Neutrophil (primary cell): ENCODE measurements around the gene ALPK1.

ENCODE experiments used
- H3K27ac ChIP-seq: fragments of 200-600 bp; sonication (generic); 2 replicates; pipeline ENCODE4 v1.5.1; 2016; ENCODE audit warnings: mild to moderate bottlenecking, moderate library complexity
- H3K27me3 ChIP-seq: fragments of 200-600 bp; sonication (generic); 2 replicates; pipeline ENCODE4 v1.6.0; 2016; ENCODE audit warnings: mild to moderate bottlenecking
- H3K36me3 ChIP-seq: fragments of 200-600 bp; sonication (generic); 2 replicates; pipeline ENCODE4 v1.5.1; 2017
- H3K4me1 ChIP-seq, 2 experiments: fragments of 200-600 bp in 1 of 2; sonication (generic) in 1 of 2; 1 replicate in 1 of 2; 2 replicates in 1 of 2; pipeline versions ENCODE4 v1.5.1 to v1.6.1; 2013 to 2016; ENCODE audit warnings: low read depth in 1 of 2, low read length in 1 of 2, mild to moderate bottlenecking in 1 of 2, moderate library complexity in 1 of 2; ENCODE audit not compliant: control insufficient read depth in 1 of 2, insufficient read depth in 1 of 2
- H3K4me3 ChIP-seq, 2 experiments: fragments of 200-600 bp in 1 of 2; sonication (generic) in 1 of 2; 1 replicate in 1 of 2; 2 replicates in 1 of 2; pipeline ENCODE4 v1.5.1; 2013 to 2016; ENCODE audit warnings: low read depth in 1 of 2, low read length in 1 of 2, mild to moderate bottlenecking in 1 of 2, moderate library complexity in 1 of 2
- H3K9me3 ChIP-seq: fragments of 200-600 bp; sonication (generic); 2 replicates; pipeline ENCODE4 v1.5.1; 2016
- TF ChIP-seq, protein P1 (sequence below): fragments of 200-600 bp; sonication (generic); IDR thresholded peaks from 2 replicates; pipeline ENCODE4 v1.5.1; 2016; ENCODE audit warnings: antibody characterized with exemption

Gene ALPK1

DNA sequence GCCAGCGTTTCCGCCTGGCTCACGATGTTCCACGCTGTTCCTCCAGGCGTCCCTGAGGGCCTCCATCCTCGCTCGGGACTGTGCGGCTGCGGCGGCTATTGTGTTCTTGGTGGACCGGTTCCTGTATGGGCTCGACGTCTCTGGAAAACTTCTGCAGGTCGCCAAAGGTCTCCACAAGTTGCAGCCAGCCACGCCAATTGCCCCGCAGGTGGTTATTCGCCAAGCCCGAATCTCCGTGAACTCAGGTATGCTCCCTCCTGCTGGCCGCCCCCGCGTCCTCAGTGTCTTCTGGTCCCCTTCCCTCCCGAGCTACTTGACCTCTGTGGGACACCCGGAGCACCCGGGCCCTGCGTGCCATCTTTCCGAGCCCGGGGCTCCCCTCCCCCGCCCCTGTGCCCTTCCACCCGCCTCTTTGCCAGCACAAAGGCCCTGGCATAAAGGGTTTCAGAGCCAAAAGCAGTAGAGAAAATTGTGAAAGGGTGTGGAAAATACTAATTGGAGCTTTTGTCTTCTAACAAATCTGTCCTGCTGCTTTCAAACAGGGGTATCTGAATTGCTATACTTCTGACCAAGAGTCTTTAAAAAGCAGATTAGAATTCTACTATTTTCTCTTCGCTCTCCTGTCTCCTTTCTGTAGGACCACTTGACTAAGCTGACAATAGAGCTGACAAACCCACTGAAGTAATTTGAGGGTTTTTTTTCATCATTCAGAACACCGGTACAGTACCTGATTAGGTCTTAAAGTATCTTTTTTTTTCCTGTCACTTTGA, 114.8 kb downstream of the ALPK1 start:
- Histone ChIP-seq H3K4me1 (peaks cover 2% of the 10 kb centered on the region in 2 experiments), H3K9me3 (no peaks in the 10 kb centered on the region), H3K4me3 (no peak overlapping the region), H3K27ac (no peak overlapping the region), H3K36me3 (peaks cover 68% of the 10 kb centered on the region), H3K27me3 (no peaks in the 10 kb centered on the region)
- TF ChIP-seq, protein P1, sequence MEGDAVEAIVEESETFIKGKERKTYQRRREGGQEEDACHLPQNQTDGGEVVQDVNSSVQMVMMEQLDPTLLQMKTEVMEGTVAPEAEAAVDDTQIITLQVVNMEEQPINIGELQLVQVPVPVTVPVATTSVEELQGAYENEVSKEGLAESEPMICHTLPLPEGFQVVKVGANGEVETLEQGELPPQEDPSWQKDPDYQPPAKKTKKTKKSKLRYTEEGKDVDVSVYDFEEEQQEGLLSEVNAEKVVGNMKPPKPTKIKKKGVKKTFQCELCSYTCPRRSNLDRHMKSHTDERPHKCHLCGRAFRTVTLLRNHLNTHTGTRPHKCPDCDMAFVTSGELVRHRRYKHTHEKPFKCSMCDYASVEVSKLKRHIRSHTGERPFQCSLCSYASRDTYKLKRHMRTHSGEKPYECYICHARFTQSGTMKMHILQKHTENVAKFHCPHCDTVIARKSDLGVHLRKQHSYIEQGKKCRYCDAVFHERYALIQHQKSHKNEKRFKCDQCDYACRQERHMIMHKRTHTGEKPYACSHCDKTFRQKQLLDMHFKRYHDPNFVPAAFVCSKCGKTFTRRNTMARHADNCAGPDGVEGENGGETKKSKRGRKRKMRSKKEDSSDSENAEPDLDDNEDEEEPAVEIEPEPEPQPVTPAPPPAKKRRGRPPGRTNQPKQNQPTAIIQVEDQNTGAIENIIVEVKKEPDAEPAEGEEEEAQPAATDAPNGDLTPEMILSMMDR = no peak

DNA sequence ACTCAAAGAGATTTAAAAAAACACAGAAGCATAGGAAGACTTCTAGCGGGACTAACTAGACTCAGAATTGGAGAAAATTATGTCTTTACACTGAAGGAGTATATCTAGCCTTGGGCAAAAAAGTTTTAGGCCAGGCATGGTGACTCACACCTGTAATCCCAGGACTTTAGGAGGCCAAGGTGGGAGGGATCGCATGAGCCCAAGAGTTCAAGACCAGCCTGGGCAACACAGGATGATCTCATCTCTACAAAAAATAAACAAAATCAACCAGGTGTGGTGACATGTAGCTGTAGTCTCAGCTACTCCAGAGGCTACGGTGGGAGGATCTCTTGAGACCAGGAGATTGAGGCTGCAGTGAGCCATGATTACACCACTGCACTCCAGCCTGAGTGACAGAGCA, 119.3 kb downstream of the ALPK1 start:
- Histone ChIP-seq H3K4me3 (no peak overlapping the region), H3K27me3 (no peaks in the 10 kb centered on the region), H3K36me3 (peaks cover 79% of the 10 kb centered on the region), H3K9me3 (no peaks in the 10 kb centered on the region), H3K4me1 (no peaks in the 10 kb centered on the region), H3K27ac (no peak overlapping the region)
- TF ChIP-seq, protein P1 = no peak

DNA sequence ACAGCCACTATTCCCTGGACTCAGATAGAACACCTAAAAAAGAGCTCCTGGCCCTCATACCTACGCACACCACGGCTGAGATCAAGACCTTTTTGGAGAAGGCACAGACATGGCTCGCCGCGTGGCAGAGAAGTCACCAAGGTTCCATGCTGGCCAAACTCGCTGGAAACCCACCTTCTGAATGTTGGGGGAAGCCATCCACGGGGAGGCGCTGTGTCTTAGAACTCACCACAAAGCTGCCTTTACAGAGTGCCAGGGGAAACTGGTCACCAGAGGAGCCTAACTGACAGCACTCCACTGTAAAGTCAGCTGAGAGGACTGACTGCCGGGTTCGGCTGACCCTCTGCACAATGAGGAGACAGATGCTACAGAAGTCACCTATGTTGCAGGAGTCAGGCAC, 120.9 kb downstream of the ALPK1 start:
- Histone ChIP-seq H3K27me3 (no peaks in the 10 kb centered on the region), H3K36me3 (peaks cover 79% of the 10 kb centered on the region), H3K9me3 (no peaks in the 10 kb centered on the region), H3K4me1 (no peaks in the 10 kb centered on the region), H3K27ac (no peak overlapping the region), H3K4me3 (no peak overlapping the region)
- TF ChIP-seq, protein P1 = no peak

DNA sequence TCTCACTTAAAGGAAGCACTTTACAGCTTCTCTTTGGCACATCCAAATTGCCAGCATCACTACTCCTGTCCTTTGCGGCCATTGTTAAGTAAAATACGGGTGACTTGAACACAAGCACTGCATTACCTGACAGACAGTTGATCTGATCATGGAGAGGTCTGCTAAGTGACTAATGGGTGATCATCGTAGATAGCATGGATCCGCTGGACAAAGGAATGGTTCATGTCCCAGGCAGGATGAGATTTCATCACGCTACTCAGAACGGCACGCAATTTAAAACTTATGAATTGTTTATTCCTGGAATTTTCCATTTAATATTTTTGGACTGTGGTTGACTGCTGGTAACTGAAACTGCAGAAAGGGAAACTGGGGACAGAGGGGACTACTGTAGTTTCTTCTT, 124.7 kb downstream of the ALPK1 start:
- H3K9me3 ChIP-seq = no peaks in the 10 kb centered on the region
- TF ChIP-seq, protein P1 = no peak
- H3K27me3 ChIP-seq = no peaks in the 10 kb centered on the region
- no peaks in the 10 kb centered on the region for H3K4me1 ChIP-seq
- H3K4me3 ChIP-seq = no peak overlapping the region
- no peak overlapping the region for H3K27ac ChIP-seq
- H3K36me3 ChIP-seq = peaks cover 87% of the 10 kb centered on the region

DNA sequence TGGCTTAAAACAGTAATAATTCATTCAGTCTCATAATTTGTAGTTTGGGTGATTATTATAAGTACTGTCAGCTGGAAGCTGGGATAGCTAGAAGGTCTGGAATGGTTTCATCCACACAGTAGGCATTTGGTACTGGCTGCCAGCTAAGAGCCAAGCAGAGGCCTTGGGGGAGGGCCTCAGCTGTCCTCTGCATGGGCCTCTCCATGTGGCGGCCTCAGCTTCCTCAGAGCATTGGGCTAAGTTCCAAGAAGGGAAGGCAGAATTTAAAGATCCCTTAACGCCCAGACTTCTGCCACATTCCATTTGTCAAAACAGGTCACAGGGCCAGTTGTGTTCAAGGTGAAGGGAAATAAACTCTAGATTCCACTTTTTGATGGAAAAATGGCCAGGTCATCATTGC, 125.5 kb downstream of the ALPK1 start:
- Histone ChIP-seq H3K4me1 (no peaks in the 10 kb centered on the region), H3K4me3 (no peak overlapping the region), H3K36me3 (peaks cover 90% of the 10 kb centered on the region), H3K27me3 (no peaks in the 10 kb centered on the region), H3K27ac (no peak overlapping the region), H3K9me3 (no peaks in the 10 kb centered on the region)
- TF ChIP-seq, protein P1 = no peak
